ENCODE measurements around the gene JAK3.

GRCh38 chr19:17834350-17835181 is 13.2 kb downstream of the JAK3 start:
- no peak for TF ChIP-seq EZH2 (IDR thresholded peaks at IDR 0.05)
- TF ChIP-seq FOXP2 (optimal IDR thresholded peaks at IDR 0.05; ENCODE audit: control extremely low read depth, extremely low read length, insufficient read depth), result no peak

Measured in SK-N-MC (cell line).